Measurements from ENCODE around the gene ISOC2.

The ISOC2 gene

GRCh38 chr19:55406826-55407549 lies 54.5 kb downstream of the ISOC2 start:
- DNase-seq (ENCODE audit: low read depth, low spot score) = no peak

- no peak for DNase-seq (ENCODE audit: low read depth, low spot score)
Measured at GRCh38 chr19:55406091-55406825, 55.2 kb downstream of the ISOC2 start.

- DNase-seq (ENCODE audit: low read depth, low spot score) = no peak
Measured at GRCh38 chr19:55405638-55406037, 55.8 kb downstream of the ISOC2 start.

Data from activated CD4-positive, CD25-positive, alpha-beta regulatory T cell treated with anti-CD3 and anti-CD28 coated beads, Interleukin-2, amount 50 U/mL, for 16 hours (primary cell).